Testis (tissue), 2 donors: ENCODE measurements around the gene WDR46.

ENCODE experiments used
- POLR2A ChIP-seq: fragments of 450-650 bp; IDR thresholded peaks from one replicate; pipeline ENCODE4 v1.6.1; 2017; ENCODE audit warnings: antibody characterized with exemption, mild to moderate bottlenecking, moderate library complexity
- TF ChIP-seq, protein P1 (sequence below), 3 experiments: fragments of 450-650 bp in 2 of 3; fragments of 200-600 bp in 1 of 3; sonication (generic) in 1 of 3; IDR thresholded peaks; one replicate each; pipeline ENCODE4 v1.5.1; 2016 to 2019; ENCODE audit warnings: antibody characterized with exemption in 3 of 3, mild to moderate bottlenecking in 2 of 3, moderate library complexity in 1 of 3

DNA sequence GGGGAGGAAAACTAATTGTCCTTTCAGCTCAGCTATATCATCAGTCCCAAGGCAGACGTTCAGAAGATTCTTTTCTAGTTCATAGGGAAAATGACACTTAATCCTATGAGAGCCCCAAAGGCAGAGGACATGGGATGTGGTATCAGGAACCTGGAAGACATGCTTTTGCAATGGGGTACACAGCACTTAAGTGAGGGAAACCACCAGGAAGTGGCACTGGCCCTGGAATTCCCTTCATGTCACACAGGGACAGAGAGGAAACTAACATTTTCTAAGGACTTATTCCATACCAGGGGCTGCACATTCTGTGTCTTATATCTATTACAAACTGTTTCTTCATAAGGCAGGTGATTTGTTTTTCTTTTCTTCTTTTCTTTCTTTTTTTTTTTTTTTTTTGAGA lies 45.6 kb downstream of the WDR46 start:
- TF ChIP-seq, protein P1, sequence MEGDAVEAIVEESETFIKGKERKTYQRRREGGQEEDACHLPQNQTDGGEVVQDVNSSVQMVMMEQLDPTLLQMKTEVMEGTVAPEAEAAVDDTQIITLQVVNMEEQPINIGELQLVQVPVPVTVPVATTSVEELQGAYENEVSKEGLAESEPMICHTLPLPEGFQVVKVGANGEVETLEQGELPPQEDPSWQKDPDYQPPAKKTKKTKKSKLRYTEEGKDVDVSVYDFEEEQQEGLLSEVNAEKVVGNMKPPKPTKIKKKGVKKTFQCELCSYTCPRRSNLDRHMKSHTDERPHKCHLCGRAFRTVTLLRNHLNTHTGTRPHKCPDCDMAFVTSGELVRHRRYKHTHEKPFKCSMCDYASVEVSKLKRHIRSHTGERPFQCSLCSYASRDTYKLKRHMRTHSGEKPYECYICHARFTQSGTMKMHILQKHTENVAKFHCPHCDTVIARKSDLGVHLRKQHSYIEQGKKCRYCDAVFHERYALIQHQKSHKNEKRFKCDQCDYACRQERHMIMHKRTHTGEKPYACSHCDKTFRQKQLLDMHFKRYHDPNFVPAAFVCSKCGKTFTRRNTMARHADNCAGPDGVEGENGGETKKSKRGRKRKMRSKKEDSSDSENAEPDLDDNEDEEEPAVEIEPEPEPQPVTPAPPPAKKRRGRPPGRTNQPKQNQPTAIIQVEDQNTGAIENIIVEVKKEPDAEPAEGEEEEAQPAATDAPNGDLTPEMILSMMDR (IDR thresholded peaks at IDR 0.05) = no peak
- no peak for TF ChIP-seq POLR2A
